Right lobe of liver (tissue), 6 donors: ENCODE measurements around the gene DNM1L. TPM values are rescaled to one million over a fixed set of nuclear protein-coding genes. Genes with fewer than 3 reads are reported as not detected.

Source experiments
- ATAC-seq, 4 donors: fragments of 200-7000 bp; cut with Tn5 transposase; one replicate each; pipeline ENCODE4 v1.9.1; 2020; ENCODE audit warnings: mild to moderate bottlenecking in 4 of 4, moderate library complexity in 4 of 4
- DNase-seq, 3 donors: peaks; one replicate each; pipeline ENCODE4 v3.0.0-alpha.2; 2020
- H3K27ac ChIP-seq, 3 donors: fragments of 200-600 bp; one replicate each; pipeline ENCODE4 v1.8.0; 2022
- H3K27me3 ChIP-seq, 2 donors: fragments of 200-600 bp; one replicate each; pipeline ENCODE4 v1.8.0; 2022
- H3K36me3 ChIP-seq, 4 donors: fragments of 200-600 bp; sonication (generic) in 1 of 4; one replicate each; pipeline versions ENCODE4 v1.5.1 to v1.8.0; 2017 to 2022; ENCODE audit warnings: control low read depth in 1 of 4
- H3K4me1 ChIP-seq, 4 donors: fragments of 200-600 bp; sonication (generic) in 1 of 4; one replicate each; pipeline versions ENCODE4 v1.5.1 to v1.8.0; 2017 to 2022; ENCODE audit warnings: control low read depth in 1 of 4
- H3K4me3 ChIP-seq, 3 donors: fragments of 200-600 bp; one replicate each; pipeline ENCODE4 v1.8.0; 2022
- H3K9me3 ChIP-seq, 4 donors: fragments of 200-600 bp; sonication (generic) in 1 of 4; one replicate each; pipeline versions ENCODE4 v1.5.1 to v1.8.0; 2017 to 2022; ENCODE audit warnings: control low read depth in 1 of 4
- CTCF ChIP-seq, 4 donors: fragments of 200-600 bp in 3 of 4; fragments of 450-650 bp in 1 of 4; IDR thresholded peaks; one replicate each; pipeline versions ENCODE4 v1.5.1 to v1.8.0; 2016 to 2022; ENCODE audit warnings: antibody characterized with exemption in 4 of 4, mild to moderate bottlenecking in 2 of 4
- POLR2A ChIP-seq: fragments of 450-650 bp; IDR thresholded peaks from one replicate; pipeline ENCODE4 v1.6.1; 2017; ENCODE audit warnings: antibody characterized with exemption, mild to moderate bottlenecking
- WGBS: methylation state at CpG from one replicate; pipeline ENCODE4 v1.1.6; 2018; ENCODE audit warnings: low coverage, low lambda C conversion rate; ENCODE audit not compliant: insufficient coverage; ENCODE audit errors: missing lambda C conversion rate; 5-methylcytosine and 5-hydroxymethylcytosine counted together
- intact Hi-C, 2 donors: fragments of 100-400 bp; cut with DNase I; formaldehyde crosslinking; loops; one replicate each; pipeline versions ENCODE4 v1.11.2 to v1.14.1; 2022
- total RNA-seq, 6 experiments: library from RNA; depleted of rRNA in 2 of 6; stranded (reverse); fragments of >200 nt in 2 of 6; fragmentation: NEBNext Ultra II Directional in 3 of 6; extraction: Animal tissue kit (Norgen Biotek cat#: 25700) in 3 of 6; gene quantifications; one replicate each; pipeline versions ENCODE4 v1.1.0 to v1.2.4, GENCODE V29; 2016 to 2023
- donor health status: DM: no; HTN: yes; CAD: no.
- donor health status: DM: no; HTN: no; CAD: no.
- donor health status: DM: no; HTN: no; CAD: no.
- donor health status: DM: no; HTN: yes; CAD: no.
- donor health status: DM: no; HTN: yes; CAD: no.

The DNM1L gene
- total RNA-seq, 6 experiments from 2014 or later = 10.2 to 26.1 (median 21.1) TPM

DNA sequence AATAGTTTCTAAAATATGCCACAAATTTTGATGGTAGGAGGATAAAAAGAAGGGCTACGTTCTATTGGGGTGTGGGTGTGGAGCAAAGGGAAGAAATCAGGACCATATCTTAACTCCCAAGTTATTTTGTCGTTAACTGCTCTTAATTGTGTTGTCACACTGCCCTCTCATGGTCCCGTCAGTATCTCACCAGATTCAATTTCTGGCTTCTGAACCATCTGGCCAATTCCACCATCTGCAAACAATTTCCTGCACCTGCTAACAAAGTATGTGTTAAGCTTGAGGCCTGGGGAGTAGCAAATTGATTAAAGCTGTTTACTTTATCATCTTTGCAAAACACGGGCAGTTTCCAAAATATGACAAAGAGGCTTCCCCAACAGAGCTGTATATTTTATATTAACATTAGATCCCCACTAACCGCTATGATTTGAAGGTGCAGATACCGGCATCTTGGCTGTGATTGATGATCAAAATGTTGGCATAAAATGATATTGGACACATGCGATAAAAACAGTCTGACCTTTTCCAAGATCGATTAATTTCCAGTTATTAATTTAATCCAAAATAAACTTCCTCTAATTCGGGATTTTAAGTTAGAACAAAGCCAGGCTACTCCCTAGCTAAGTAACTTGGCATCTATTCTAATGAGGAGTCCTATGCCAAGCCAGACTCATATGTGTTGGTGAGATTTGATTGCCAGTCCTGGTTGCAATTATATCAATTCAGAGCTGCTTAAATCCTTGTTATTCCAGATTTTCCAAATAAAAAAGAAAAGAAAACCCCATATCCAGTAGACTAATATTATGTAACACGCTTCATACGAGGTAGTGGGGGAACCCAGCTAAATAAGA lies 6.9 kb upstream of the DNM1L start:
- TF ChIP-seq POLR2A (no peak), CTCF (IDR thresholded peaks at IDR 0.05) (peak; percentile 50 to 61 (median 54))
- Histone ChIP-seq H3K9me3 (no peaks in the 10 kb centered on the region), H3K4me3 (no peak overlapping the region), H3K36me3 (no peaks in the 10 kb centered on the region), H3K27ac (no peak overlapping the region), H3K27me3 (no peaks in the 10 kb centered on the region), H3K4me1 (no peaks in the 10 kb centered on the region)
- intact Hi-C loops = no loop called here
- DNase-seq (no peak), ATAC-seq (peak; percentile 89 to 96 (median 94))
- WGBS = 31% methylated on average over 11 of the region's 11 CpGs

DNA sequence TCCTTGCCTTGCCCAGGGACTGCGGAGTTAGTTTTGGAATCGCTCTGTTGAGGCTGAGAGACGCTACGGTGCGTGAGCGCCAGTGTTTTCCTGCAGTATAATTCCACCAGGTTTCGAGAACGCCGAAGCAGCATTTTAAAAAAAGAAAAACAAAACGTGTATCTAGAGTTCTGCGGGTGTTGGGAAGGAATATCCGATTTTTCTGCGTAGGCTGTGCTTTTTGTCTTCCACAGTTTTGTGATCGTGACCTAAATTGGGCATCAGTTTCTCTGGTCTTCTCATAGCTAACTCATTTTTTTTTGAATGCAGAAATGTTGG lies 778 bp downstream of the DNM1L start:
- Histone ChIP-seq H3K4me3 (peak overlapping the region; percentile 93 to 99 (median 96)), H3K4me1 (peaks cover 0 to 19% (median 6%) of the 10 kb centered on the region in 4 donors), H3K9me3 (no peaks in the 10 kb centered on the region), H3K27me3 (no peaks in the 10 kb centered on the region), H3K36me3 (no peaks in the 10 kb centered on the region), H3K27ac (peak overlapping the region; percentile 63 to 86 (median 74))
- no peak for DNase-seq
- TF ChIP-seq CTCF (IDR thresholded peaks at IDR 0.05) = no peak
- no peak for TF ChIP-seq POLR2A
- intact Hi-C loops = no loop called here
- under 1% methylated on average over 14 of the region's 14 CpGs for WGBS
- no peak for ATAC-seq

- DNase-seq (no peak), ATAC-seq (no peak)
- no peak for TF ChIP-seq CTCF (IDR thresholded peaks at IDR 0.05)
- no peak for TF ChIP-seq POLR2A
- no peaks in the 10 kb centered on the region for H3K27me3 ChIP-seq
- intact Hi-C loops = no loop called here
- no peak overlapping the region for H3K27ac ChIP-seq
- no peaks in the 10 kb centered on the region for H3K36me3 ChIP-seq
- H3K4me3 ChIP-seq = no peak overlapping the region
- no peaks in the 10 kb centered on the region for H3K9me3 ChIP-seq
- peaks cover 0 to 19% (median 6%) of the 10 kb centered on the region in 4 donors for H3K4me1 ChIP-seq
These were observed 1.7 kb downstream of the DNM1L start for GRCh38 chr12:32680787-32681186.

DNA sequence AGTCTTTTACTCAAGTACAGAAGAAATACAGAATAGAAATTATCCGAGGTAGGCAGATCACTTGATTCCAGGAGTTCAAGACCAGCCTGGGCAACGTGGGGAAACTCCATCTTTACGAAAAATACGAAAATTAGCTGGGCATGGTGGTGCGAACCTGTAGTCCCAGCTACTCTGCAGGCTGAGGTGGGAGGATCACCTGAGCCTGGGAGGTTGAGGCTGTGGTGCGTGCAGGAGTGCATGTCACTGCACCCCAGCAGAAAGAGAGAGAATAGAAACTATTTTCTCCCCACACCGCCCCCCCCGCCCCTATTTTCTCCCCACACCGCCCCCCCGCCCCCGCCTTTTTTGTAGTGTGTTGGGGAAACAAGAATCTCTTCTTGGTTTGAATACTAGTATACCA lies 2.2 kb downstream of the DNM1L start:
- intact Hi-C loops = no loop called here
- H3K27ac ChIP-seq = no peak overlapping the region
- 76% methylated on average over 7 of the region's 11 CpGs for WGBS
- no peaks in the 10 kb centered on the region for H3K9me3 ChIP-seq
- ATAC-seq (no peak), DNase-seq (no peak)
- TF ChIP-seq POLR2A (no peak), CTCF (IDR thresholded peaks at IDR 0.05) (no peak)
- H3K4me3 ChIP-seq = no peak overlapping the region
- peaks cover 0 to 19% (median 6%) of the 10 kb centered on the region in 4 donors for H3K4me1 ChIP-seq
- no peaks in the 10 kb centered on the region for H3K36me3 ChIP-seq
- no peaks in the 10 kb centered on the region for H3K27me3 ChIP-seq
